Muscle layer of duodenum (tissue), 2 donors: Measurements from ENCODE around the gene TMEM69.
"Not testable (repeated sequence)": the region's sequence is repeated elsewhere in the genome, so short reads cannot be mapped to it uniquely, and the experiment has no call there.

Experiments used
- H3K27ac ChIP-seq: one replicate; pipeline ENCODE4 v1.7.0; 2013; ENCODE audit warnings: mild to moderate bottlenecking, low read length
- H3K27me3 ChIP-seq: one replicate; pipeline ENCODE4 v1.7.0; 2013; ENCODE audit warnings: low read depth, mild to moderate bottlenecking, control low read depth, low read length
- H3K36me3 ChIP-seq, 2 donors: one replicate each; pipeline ENCODE4 v1.7.0; 2013; ENCODE audit warnings: low read length in 2 of 2, control low read depth in 1 of 2, mild to moderate bottlenecking in 1 of 2; ENCODE audit not compliant: insufficient read depth in 2 of 2, control insufficient read depth in 1 of 2
- H3K4me1 ChIP-seq, 2 donors: one replicate each; pipeline ENCODE4 v1.7.0; 2013; ENCODE audit warnings: low read length in 2 of 2, mild to moderate bottlenecking in 2 of 2, control low read depth in 1 of 2, moderate library complexity in 1 of 2; ENCODE audit not compliant: insufficient read depth in 2 of 2, control insufficient read depth in 1 of 2
- H3K4me3 ChIP-seq, 2 donors: one replicate each; pipeline ENCODE4 v1.7.0; 2013; ENCODE audit warnings: low read length in 2 of 2, low read depth in 1 of 2, mild to moderate bottlenecking in 1 of 2
- H3K9me3 ChIP-seq, 2 donors: one replicate each; pipeline ENCODE4 v1.7.0; 2013; ENCODE audit warnings: low read length in 2 of 2, control low read depth in 1 of 2, mild to moderate bottlenecking in 1 of 2; ENCODE audit not compliant: control insufficient read depth in 1 of 2
- donor health status: healthy.

TMEM69 gene

DNA sequence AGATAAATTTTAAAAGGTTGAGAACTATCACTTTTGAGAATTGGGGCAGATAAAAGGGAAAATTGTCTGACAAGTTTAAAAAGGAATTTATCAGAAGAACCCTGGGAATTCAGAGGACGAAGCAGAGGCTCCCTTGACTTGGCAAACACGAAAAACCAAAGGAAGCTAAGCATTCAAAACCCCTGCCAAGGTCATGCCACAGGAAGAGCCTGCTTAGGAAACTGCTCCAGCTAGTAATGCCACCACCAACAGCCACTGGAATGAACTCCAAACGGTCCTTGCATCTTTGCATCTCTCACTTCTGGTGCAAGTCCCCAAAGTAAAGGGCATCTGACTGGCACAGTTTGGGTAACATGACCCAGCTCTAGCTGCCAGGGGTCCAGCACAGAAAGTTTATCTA lies 8.9 kb upstream of the TMEM69 start:
- Histone ChIP-seq H3K4me3 (no peak overlapping the region), H3K27ac (peak overlapping the region; percentile 19), H3K9me3 (no peaks in the 10 kb centered on the region), H3K4me1 (peaks cover 24 to 71% of the 10 kb centered on the region in 2 donors), H3K36me3 (no peaks in the 10 kb centered on the region), H3K27me3 (no peaks in the 10 kb centered on the region)

DNA sequence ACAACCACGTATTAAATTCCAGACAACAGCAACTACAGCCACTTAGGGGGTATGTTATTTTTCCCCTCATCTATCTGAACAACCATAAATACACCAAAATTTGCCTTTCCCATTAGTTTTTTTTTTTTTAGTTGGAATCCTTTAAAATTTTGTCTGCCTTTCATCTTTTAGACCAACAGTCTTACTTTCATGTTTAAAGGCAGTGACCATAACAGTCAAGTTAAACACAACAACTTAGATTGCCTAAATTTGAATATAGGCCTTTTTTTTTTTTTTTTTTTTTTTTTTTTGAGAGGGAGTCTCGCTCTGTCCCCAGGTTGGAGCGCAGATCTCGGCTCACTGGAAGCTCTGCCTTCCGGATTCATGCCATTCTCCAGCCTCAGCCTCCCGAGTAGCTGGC lies 5.0 kb upstream of the TMEM69 start:
- Histone ChIP-seq H3K36me3 (peaks cover 0 to 3% of the 10 kb centered on the region in 2 donors), H3K27me3 (no peaks in the 10 kb centered on the region), H3K9me3 (no peaks in the 10 kb centered on the region), H3K4me1 (peaks cover 24 to 69% of the 10 kb centered on the region in 2 donors), H3K4me3 (no peak overlapping the region), H3K27ac (no peak overlapping the region)

DNA sequence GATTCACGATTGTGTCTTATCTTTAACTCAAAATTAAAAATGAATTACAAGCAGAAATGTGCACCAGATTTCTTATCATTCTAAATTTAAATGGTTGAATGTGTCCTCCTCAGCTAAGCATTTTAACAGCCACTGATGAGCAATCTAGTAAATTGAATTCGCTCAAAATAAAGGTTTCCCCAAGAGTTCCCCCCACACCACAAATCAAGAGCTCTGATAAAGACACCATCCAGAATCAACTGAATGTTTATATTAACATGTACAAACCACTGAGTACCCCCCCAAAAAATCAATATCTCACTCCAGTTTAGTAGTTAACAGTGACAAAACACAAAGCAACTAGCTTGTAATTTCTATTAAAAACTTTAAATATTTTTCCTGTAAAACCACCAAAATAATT lies 3.6 kb upstream of the TMEM69 start:
- Histone ChIP-seq H3K4me1 (peaks cover 19 to 63% of the 10 kb centered on the region in 2 donors), H3K4me3 (peak overlapping the region; percentile 98 to 99), H3K27ac (peak overlapping the region; percentile 99), H3K36me3 (peaks cover 0 to 3% of the 10 kb centered on the region in 2 donors), H3K9me3 (no peaks in the 10 kb centered on the region), H3K27me3 (no peaks in the 10 kb centered on the region)

DNA sequence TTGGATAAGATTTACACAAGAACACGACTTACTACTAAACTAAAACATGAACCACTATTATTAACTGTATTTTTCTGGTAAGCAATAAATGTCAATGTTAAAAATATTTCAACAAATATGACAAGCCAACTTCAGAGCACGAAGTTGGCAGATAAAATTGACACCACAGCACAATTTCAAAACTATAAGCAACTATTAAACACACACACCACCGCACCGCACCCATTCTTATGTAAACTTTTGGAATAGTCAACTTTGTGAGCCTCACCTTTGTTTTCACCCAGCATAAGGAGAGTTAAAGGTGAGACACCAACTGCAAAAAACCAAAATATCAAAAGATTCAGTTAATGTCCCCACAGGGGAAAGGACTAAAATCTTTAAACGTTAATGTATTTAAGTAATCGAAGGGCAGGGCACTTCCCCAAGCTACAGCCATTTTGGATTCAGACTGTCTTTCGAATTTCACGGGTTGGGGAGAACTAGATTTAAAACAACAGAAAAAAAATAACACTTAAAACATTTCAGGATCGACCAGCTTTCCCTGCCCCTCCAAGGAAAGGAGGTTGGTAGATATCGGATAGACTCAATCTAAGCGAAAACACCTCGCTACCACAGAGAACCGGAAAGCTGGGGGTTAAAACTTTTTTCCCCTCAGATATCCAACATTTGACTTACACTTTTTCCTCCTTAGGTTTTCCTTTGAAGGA lies 2.5 kb upstream of the TMEM69 start:
- peak overlapping the region; percentile 99 for H3K27ac ChIP-seq
- H3K27me3 ChIP-seq = no peaks in the 10 kb centered on the region
- peaks cover 0 to 3% of the 10 kb centered on the region in 2 donors for H3K36me3 ChIP-seq
- no peaks in the 10 kb centered on the region for H3K9me3 ChIP-seq
- H3K4me3 ChIP-seq = peak overlapping the region; percentile 98 to 99
- peaks cover 17 to 55% of the 10 kb centered on the region in 2 donors for H3K4me1 ChIP-seq

DNA sequence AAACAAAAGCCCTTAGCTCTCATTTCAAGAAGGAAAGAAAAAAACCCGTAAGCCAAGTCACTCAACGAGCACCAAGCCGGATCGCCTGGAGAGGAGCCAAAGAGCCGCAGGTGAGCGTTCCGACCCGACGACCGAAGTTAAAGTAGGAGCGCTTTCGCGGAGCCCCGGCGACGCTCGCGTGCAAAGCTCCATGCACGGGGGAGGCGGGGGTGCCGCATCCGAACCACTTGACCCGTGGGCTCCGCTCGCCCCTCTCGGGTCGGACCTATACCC lies 2.0 kb upstream of the TMEM69 start:
- Histone ChIP-seq H3K4me3 (peak overlapping the region; percentile 98 to 99), H3K36me3 (peaks cover 0 to 3% of the 10 kb centered on the region in 2 donors), H3K9me3 (no peaks in the 10 kb centered on the region), H3K27me3 (no peaks in the 10 kb centered on the region), H3K27ac (peak overlapping the region; percentile 99), H3K4me1 (peaks cover 12 to 50% of the 10 kb centered on the region in 2 donors)

DNA sequence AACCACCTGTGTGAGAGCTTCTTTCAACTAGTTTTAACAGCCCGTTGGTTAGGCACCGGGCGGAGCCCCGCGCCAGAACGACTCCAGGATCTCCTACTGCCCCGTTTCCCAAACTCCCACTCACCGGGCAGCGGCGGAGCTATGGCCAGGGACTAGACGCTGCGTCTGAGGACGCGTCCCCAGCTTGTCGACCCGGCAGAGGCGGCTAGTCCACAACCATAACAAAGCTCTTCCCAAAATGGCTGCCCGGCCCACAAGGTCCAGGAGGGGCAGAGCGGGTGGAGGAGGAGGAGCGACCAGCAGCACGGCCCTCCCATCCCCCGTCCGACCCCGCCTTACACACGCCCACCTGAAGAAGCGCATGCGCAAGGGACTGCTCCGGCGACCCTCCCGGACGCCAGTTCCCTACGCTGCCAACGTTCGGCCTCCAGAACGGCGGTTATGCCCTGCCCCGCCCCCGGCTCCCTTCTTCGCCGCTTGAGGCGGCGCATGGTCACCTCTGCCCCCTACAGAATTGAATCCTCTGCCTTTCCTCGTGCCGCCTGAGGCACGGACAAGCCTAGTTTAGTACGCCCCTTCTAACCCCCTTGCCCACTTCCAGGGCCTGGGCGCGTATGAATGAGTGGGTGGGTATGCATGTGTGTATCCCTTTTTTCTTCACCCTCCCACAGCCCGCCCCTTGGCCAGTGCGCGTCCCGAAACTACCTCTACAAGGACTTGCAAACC lies 1.5 kb upstream of the TMEM69 start, which contains the start of gene GPBP1L1:
Gene GPBP1L1, minus strand, starts transcription at position 246 of the 726 bp plus-strand sequence. CDS start 27,446 bp downstream, outside the sequence.
- Histone ChIP-seq H3K36me3 (peaks cover 0 to 3% of the 10 kb centered on the region in 2 donors), H3K4me3 (peak within 1 kb of the TSS; percentile 98 to 99), H3K4me1 (peaks cover 8 to 45% of the 10 kb centered on the region in 2 donors), H3K27me3 (no peaks in the 10 kb centered on the region), H3K9me3 (no peaks in the 10 kb centered on the region), H3K27ac (peak within 1 kb of the TSS; percentile 100)

DNA sequence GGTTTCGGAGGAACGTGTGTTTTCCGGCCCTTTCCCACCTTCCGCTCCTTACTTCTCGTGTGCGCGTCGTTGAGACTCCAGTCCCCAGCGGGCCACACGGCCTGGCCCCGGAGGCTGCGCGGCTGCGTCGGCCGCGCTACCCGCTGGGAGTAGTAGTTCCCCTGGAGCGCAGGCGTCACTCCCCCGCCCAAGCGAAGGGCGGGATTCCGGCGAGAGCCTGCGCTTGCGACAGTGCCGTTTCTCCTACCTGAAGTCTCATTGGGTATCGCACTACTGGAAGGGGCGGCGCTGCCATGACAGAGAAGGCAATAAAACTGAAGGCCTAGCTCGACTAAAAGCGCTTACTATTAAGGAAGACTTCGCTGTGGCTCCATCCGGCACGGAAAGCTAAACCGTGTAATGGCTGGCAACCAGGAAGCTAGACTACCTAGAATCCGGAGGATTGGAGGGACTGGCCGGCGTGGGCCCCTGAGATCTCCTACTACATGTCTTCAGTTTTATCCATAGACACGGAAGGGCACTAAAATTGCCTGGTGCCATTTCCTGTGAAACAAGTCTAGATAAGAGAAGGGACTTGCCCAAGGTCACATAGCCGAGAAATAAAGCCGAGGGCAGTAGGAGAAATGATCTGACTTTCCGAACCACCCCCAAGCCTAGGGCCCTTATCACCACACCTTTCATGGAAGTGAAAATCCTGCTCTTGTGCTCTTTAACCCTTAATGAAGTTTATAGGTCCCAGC lies 797 bp upstream of the TMEM69 start:
- peak overlapping the region; percentile 98 to 99 for H3K4me3 ChIP-seq
- peak overlapping the region; percentile 100 for H3K27ac ChIP-seq
- no peaks in the 10 kb centered on the region for H3K27me3 ChIP-seq
- peaks cover 0 to 3% of the 10 kb centered on the region in 2 donors for H3K36me3 ChIP-seq
- H3K4me1 ChIP-seq = peaks cover 8 to 40% of the 10 kb centered on the region in 2 donors
- no peaks in the 10 kb centered on the region for H3K9me3 ChIP-seq

DNA sequence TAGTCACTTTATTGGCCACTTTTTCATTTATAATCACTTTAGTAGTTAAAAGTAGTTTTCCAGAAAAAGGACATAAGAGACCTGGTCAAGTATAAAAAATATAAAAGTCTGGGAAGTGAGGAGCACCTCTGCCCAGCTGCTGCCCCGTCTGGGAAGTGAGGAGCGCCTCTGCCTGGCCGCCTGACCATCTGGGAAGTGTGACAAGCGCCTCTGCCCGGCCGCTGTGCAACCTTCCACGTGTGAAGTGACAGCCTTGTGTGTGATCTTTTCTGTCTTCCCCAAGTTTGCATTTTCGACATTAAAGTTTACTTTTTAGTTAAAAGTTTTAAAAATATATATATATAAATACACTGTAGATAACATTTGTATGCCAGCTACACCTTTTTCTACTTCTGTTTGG lies 5.8 kb downstream of the TMEM69 start:
- not testable (repeated sequence) for H3K4me1 ChIP-seq, H3K27ac ChIP-seq, H3K27me3 ChIP-seq, H3K4me3 ChIP-seq, H3K9me3 ChIP-seq
- H3K36me3 ChIP-seq = peaks cover 23 to 32% of the 10 kb centered on the region in 2 donors

DNA sequence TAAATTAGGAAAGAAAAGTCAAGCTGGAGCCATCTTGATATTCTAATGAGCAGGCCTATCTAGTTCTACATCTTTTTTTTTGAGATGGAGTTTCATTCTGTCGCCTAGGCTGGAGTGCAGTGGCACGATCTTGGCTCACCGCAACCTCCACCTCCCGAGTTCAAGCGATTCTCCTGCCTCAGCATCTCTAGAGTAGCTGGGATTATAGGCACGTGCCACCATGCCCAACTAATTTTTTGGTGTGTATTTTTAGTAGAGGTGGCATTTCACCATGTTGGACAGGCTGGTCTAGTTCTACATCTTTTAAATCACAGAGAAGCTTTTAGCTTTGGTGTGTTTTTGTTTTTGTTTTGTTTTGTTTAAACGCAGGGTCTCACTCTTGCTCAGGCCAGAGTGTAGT lies 6.8 kb downstream of the TMEM69 start:
- Histone ChIP-seq H3K9me3 (no peaks in the 10 kb centered on the region), H3K4me1 (no peaks in the 10 kb centered on the region), H3K36me3 (peaks cover 23 to 42% of the 10 kb centered on the region in 2 donors), H3K27me3 (no peaks in the 10 kb centered on the region), H3K4me3 (no peak overlapping the region), H3K27ac (no peak overlapping the region)

DNA sequence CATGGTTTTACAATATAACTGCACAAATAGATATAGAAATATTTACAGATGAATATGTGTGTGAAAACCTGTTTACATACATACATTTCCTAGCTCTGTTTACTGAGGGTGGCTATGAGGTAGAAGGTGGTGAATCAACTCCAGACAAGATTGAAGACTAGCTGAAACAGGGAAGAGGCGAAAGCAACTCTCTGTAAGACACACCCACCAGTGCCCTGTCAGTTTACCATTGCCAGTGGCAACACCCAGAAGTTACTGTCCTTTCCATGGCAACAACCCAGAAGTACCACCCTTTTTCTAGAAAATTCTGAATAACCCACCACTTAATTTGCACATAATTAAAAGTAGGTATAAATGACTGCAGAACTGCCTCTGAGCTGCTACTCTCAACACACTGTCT lies 16.7 kb downstream of the TMEM69 start:
- Histone ChIP-seq H3K4me1 (no peaks in the 10 kb centered on the region), H3K36me3 (peaks cover 0 to 30% of the 10 kb centered on the region in 2 donors), H3K27ac (no peak overlapping the region), H3K27me3 (no peaks in the 10 kb centered on the region), H3K9me3 (no peaks in the 10 kb centered on the region), H3K4me3 (no peak overlapping the region)

DNA sequence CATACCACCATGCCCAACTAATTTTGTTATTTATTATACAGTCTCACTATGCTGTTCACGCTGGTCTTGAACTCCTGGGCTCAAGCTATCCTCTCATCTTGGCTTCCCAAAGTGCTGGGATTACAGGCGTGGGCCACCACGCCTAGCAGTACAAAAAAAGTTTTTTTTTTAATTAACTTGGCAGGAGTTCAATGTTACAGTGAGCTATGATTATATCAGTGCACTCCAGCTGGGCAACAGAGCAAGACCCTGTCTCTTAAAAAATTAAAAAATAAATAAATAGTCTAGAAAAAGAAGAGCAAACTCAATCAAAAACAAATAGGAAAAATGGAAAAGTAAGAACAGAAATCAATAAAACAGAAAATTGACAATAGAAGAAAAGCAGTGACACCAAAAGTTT lies 25.7 kb downstream of the TMEM69 start:
- no peaks in the 10 kb centered on the region for H3K4me1 ChIP-seq
- H3K27me3 ChIP-seq = no peaks in the 10 kb centered on the region
- no peaks in the 10 kb centered on the region for H3K9me3 ChIP-seq
- peaks cover 14 to 40% of the 10 kb centered on the region in 2 donors for H3K36me3 ChIP-seq
- H3K27ac ChIP-seq = no peak overlapping the region
- H3K4me3 ChIP-seq = no peak overlapping the region
